Fibroblast of lung (primary cell): Measurements from ENCODE around the gene TCOF1. TPM values are rescaled to one million over a fixed set of nuclear protein-coding genes. Genes with fewer than 3 reads are reported as not detected.

Source experiments
- DNase-seq, 2 donors: peaks; one replicate each; pipeline versions ENCODE4 v3.0.0 to v3.0.0-alpha.2; 2010; ENCODE audit warnings: low read depth in 2 of 2
- H2AFZ ChIP-seq: 2 replicates; pipeline ENCODE4 v1.5.1; 2012; ENCODE audit warnings: low read length, control low read depth, inconsistent platforms
- H3K27ac ChIP-seq: 2 replicates; pipeline ENCODE4 v1.5.1; 2011; ENCODE audit warnings: low read length, control low read depth; ENCODE audit not compliant: insufficient read depth
- H3K27me3 ChIP-seq: 2 replicates; pipeline ENCODE4 v1.5.1; 2011; ENCODE audit warnings: mild to moderate bottlenecking, low read length; ENCODE audit not compliant: control insufficient read depth, insufficient read depth
- H3K36me3 ChIP-seq: 2 replicates; pipeline ENCODE4 v1.5.1; 2011; ENCODE audit warnings: low read length; ENCODE audit not compliant: control insufficient read depth, insufficient read depth
- H3K4me1 ChIP-seq: 2 replicates; pipeline ENCODE4 v1.5.1; 2011; ENCODE audit warnings: low read length; ENCODE audit not compliant: control insufficient read depth, insufficient read depth; ENCODE audit errors: extremely low read depth
- H3K4me2 ChIP-seq: 2 replicates; pipeline ENCODE4 v1.5.1; 2011; ENCODE audit warnings: low read length, control low read depth; ENCODE audit not compliant: insufficient read depth; ENCODE audit errors: extremely low read depth
- H3K4me3 ChIP-seq, 4 experiments: fragments of 200-600 bp in 1 of 4; sonication (generic) in 1 of 4; replicated peaks in 1 of 4; 2 replicates each; pipeline ENCODE4 v1.5.1; 2011 to 2016; ENCODE audit warnings: low read length in 4 of 4, low read depth in 3 of 4, mild to moderate bottlenecking in 3 of 4, control low read depth in 2 of 4, inconsistent platforms in 1 of 4, mixed read lengths in 1 of 4; ENCODE audit not compliant: insufficient read depth in 1 of 4; ENCODE audit errors: control extremely low read depth in 1 of 4
- H3K79me2 ChIP-seq: 2 replicates; pipeline ENCODE4 v1.5.1; 2012; ENCODE audit warnings: mild to moderate bottlenecking, low read length, inconsistent platforms; ENCODE audit not compliant: control insufficient read depth, insufficient read depth
- H3K9ac ChIP-seq: 2 replicates; pipeline ENCODE4 v1.5.1; 2011; ENCODE audit warnings: mild to moderate bottlenecking, low read length, control low read depth; ENCODE audit not compliant: insufficient read depth
- H3K9me3 ChIP-seq: 2 replicates; pipeline ENCODE4 v1.5.1; 2012; ENCODE audit warnings: low read depth, low read length; ENCODE audit not compliant: control insufficient read depth, insufficient read depth
- H4K20me1 ChIP-seq: 2 replicates; pipeline ENCODE4 v1.5.1; 2011; ENCODE audit warnings: low read length; ENCODE audit not compliant: control insufficient read depth, insufficient read depth; ENCODE audit errors: extremely low read depth
- CTCF ChIP-seq, 2 donors: IDR thresholded peaks in 1 of 2; conservative IDR thresholded peaks in 1 of 2; 1 replicate in 1 of 2; 2 replicates in 1 of 2; pipeline ENCODE4 v1.5.1; 2011 to 2012; ENCODE audit warnings: low read length in 2 of 2, control low read depth in 1 of 2, inconsistent platforms in 1 of 2, low read depth in 1 of 2, mild to moderate bottlenecking in 1 of 2
- EZH2 ChIP-seq: IDR thresholded peaks from 2 replicates; pipeline ENCODE4 v1.5.1; 2012; ENCODE audit warnings: low read length, control low read depth, mild to moderate bottlenecking; ENCODE audit errors: missing control alignments
- polyA plus RNA-seq, 2 donors: library from polyadenylated mRNA; depleted of rRNA in 1 of 2; stranded (reverse) in 1 of 2; unstranded in 1 of 2; fragments of >200 nt; gene quantifications; 2 replicates each; pipeline ENCODE4 v1.2.1, GENCODE V29; 2011 to 2012; ENCODE audit warnings: missing spikeins in 1 of 2
- total RNA-seq: library from RNA; depleted of rRNA; stranded (reverse); fragments of >200 nt; gene quantifications from 2 replicates; pipeline ENCODE4 v1.2.1, GENCODE V29; 2014

Gene TCOF1
- total and polyA plus RNA-seq, 2 donors (not counting 1 experiment from before 2014, with no cell fraction given): 8.5 to 10.6 TPM

GRCh38 chr5:150321784-150322183, 35.7 kb upstream of the TCOF1 start:
- no peak for TF ChIP-seq EZH2
- TF ChIP-seq CTCF (conservative IDR thresholded peaks at IDR 0.05 in 1 of 2, IDR thresholded peaks at IDR 0.05 in 1 of 2; ENCODE audit: low read depth in 1 of 2, low read length in 2 of 2): no peak
- H3K27ac ChIP-seq: no peak overlapping the region
- no peaks in the 10 kb centered on the region for H3K9me3 ChIP-seq
- H3K4me2 ChIP-seq: no peak overlapping the region
- no peak overlapping the region for H3K4me3 ChIP-seq
- no peaks in the 10 kb centered on the region for H3K27me3 ChIP-seq
- no peaks in the 10 kb centered on the region for H4K20me1 ChIP-seq
- no peak overlapping the region for H3K9ac ChIP-seq
- H3K4me1 ChIP-seq: peaks cover 26% of the 10 kb centered on the region
- no peaks in the 10 kb centered on the region for H3K79me2 ChIP-seq
- H3K36me3 ChIP-seq: no peaks in the 10 kb centered on the region
- DNase-seq: peak in 1 of 2 donors; percentile 47
- no peak overlapping the region for H2AFZ ChIP-seq

GRCh38 chr5:150322202-150322601, 35.3 kb upstream of the TCOF1 start:
- DNase-seq: peak; percentile 60 to 82
- Histone ChIP-seq H3K4me1 (peaks cover 24% of the 10 kb centered on the region), H3K27ac (no peak overlapping the region)

GRCh38 chr5:150323092-150323491, 34.4 kb upstream of the TCOF1 start:
- Histone ChIP-seq H3K4me1 (peaks cover 19% of the 10 kb centered on the region), H2AFZ (no peak overlapping the region), H3K4me2 (no peak overlapping the region), H3K27ac (no peak overlapping the region), H3K27me3 (no peaks in the 10 kb centered on the region), H3K9me3 (no peaks in the 10 kb centered on the region), H3K36me3 (no peaks in the 10 kb centered on the region), H3K79me2 (no peaks in the 10 kb centered on the region), H4K20me1 (no peaks in the 10 kb centered on the region), H3K4me3 (no peak overlapping the region), H3K9ac (no peak overlapping the region)
- TF ChIP-seq EZH2 (no peak), CTCF (conservative IDR thresholded peaks at IDR 0.05 in 1 of 2, IDR thresholded peaks at IDR 0.05 in 1 of 2; ENCODE audit: low read depth in 1 of 2, low read length in 2 of 2) (no peak)
- peak in 1 of 2 donors; percentile 91 for DNase-seq

More at GRCh38 chr5:150322202-150322601, 35.3 kb upstream of the TCOF1 start:
- H3K4me2 ChIP-seq: no peak overlapping the region
- H3K36me3 ChIP-seq: no peaks in the 10 kb centered on the region
- no peak overlapping the region for H2AFZ ChIP-seq
- H3K4me3 ChIP-seq: no peak overlapping the region
- H3K9ac ChIP-seq: no peak overlapping the region
- H4K20me1 ChIP-seq: no peaks in the 10 kb centered on the region
- no peaks in the 10 kb centered on the region for H3K79me2 ChIP-seq
- H3K27me3 ChIP-seq: no peaks in the 10 kb centered on the region
- H3K9me3 ChIP-seq: no peaks in the 10 kb centered on the region
- TF ChIP-seq EZH2 (no peak), CTCF (conservative IDR thresholded peaks at IDR 0.05 in 1 of 2, IDR thresholded peaks at IDR 0.05 in 1 of 2; ENCODE audit: low read depth in 1 of 2, low read length in 2 of 2) (no peak)
